ENCODE results near the gene CDH4. TPM values are rescaled to one million over a fixed set of nuclear protein-coding genes. Genes with fewer than 3 reads are reported as not detected.

Gene CDH4
- total and polyA plus RNA-seq, 2 donors (not counting 3 experiments of a cell fraction or from before 2014, with no cell fraction given), result 0.17 to 0.51 TPM

DNA sequence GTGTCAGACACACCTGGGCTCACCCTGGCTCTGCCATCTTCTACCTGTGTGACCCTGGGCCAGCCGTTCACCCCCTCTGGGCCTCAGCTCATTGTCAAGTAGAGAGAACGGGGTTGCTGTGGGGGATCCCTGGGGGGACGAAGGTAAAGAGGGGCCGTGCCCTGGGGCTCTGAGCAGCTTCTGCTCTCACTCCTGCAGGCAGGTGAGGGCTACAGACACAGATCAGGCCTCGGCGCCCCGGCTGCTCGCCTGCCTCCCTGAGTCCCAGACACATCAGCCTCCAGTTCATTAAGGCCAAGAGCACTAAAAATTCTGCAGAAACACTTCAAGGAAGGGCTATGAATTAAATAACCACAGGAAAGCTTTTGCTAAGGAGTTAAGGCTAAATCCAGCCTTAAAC, 394.4 kb downstream of the CDH4 start:
- H4K20me1 ChIP-seq (replicated peaks; ENCODE audit: control insufficient read depth, extremely low read depth, insufficient read depth, low read length), result no peaks in the 10 kb centered on the region
- DNase-seq (ENCODE audit: low read depth, low spot score), result no peak
- ChIA-PET POLR2A (no interaction called here), CTCF (no interaction called here)
- no peak for TF ChIP-seq MYC (IDR thresholded peaks at IDR 0.05; ENCODE audit: low read depth, low read length)
- no peak for TF ChIP-seq GATA2 (IDR thresholded peaks at IDR 0.05; ENCODE audit: insufficient read depth, insufficient read length, low read depth, low read length)
- TF ChIP-seq FOS (IDR thresholded peaks at IDR 0.05; ENCODE audit: borderline replicate concordance, insufficient read depth, low read length), result no peak
- TF ChIP-seq EZH2 (IDR thresholded peaks at IDR 0.05; ENCODE audit: borderline replicate concordance, low read depth, low read length, severe bottlenecking), result no peak
- TF ChIP-seq POLR2AphosphoS5 (IDR thresholded peaks at IDR 0.05; ENCODE audit: insufficient read depth, low read depth, low read length), result no peak
- TF ChIP-seq, protein P1, sequence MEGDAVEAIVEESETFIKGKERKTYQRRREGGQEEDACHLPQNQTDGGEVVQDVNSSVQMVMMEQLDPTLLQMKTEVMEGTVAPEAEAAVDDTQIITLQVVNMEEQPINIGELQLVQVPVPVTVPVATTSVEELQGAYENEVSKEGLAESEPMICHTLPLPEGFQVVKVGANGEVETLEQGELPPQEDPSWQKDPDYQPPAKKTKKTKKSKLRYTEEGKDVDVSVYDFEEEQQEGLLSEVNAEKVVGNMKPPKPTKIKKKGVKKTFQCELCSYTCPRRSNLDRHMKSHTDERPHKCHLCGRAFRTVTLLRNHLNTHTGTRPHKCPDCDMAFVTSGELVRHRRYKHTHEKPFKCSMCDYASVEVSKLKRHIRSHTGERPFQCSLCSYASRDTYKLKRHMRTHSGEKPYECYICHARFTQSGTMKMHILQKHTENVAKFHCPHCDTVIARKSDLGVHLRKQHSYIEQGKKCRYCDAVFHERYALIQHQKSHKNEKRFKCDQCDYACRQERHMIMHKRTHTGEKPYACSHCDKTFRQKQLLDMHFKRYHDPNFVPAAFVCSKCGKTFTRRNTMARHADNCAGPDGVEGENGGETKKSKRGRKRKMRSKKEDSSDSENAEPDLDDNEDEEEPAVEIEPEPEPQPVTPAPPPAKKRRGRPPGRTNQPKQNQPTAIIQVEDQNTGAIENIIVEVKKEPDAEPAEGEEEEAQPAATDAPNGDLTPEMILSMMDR (IDR thresholded peaks at IDR 0.05; ENCODE audit: extremely low read depth in 1 of 2, insufficient read depth in 1 of 2, low read depth in 1 of 2, low read length in 2 of 2), result no peak
- no peak for TF ChIP-seq POLR2A (IDR thresholded peaks at IDR 0.05; ENCODE audit: low read depth, low read length)
- no peak for TF ChIP-seq JUN (IDR thresholded peaks at IDR 0.05; ENCODE audit: borderline replicate concordance, insufficient read depth, insufficient read length, low read depth)
- no peak for TF ChIP-seq MAX (IDR thresholded peaks at IDR 0.05; ENCODE audit: insufficient read depth, insufficient read length)
- no peaks in the 10 kb centered on the region for H3K4me1 ChIP-seq (ENCODE audit: control insufficient read depth, extremely low read depth, insufficient read depth, low read length)
- FAIRE-seq, result no peak
- dilution Hi-C loops (cut with MboI; ENCODE audit: extremely low pct_ligation_motif_present, low sequenced_read_pairs) (no loop called here), intact Hi-C loops (cut with micrococcal nuclease) (no loop called here)
- no peak overlapping the region for H3K27ac ChIP-seq (ENCODE audit: insufficient read depth, low read depth, low read length)
- H3K9ac ChIP-seq (replicated peaks; ENCODE audit: extremely low read depth, insufficient read depth, low read length), result no peak overlapping the region
- H3K9me1 ChIP-seq (replicated peaks; ENCODE audit: control insufficient read depth, extremely low read depth, insufficient read depth, low read length), result no peaks in the 10 kb centered on the region
- no peak overlapping the region for H3K4me2 ChIP-seq (ENCODE audit: insufficient read depth, low read length)
- H3K27me3 ChIP-seq (ENCODE audit: control insufficient read depth in 2 of 2, insufficient read depth in 2 of 2, low read length in 2 of 2), result no peaks in the 10 kb centered on the region
- H3K9me3 ChIP-seq (replicated peaks; ENCODE audit: control insufficient read depth, insufficient read depth, low read length), result peaks cover 8% of the 10 kb centered on the region
- H3K79me2 ChIP-seq (ENCODE audit: control insufficient read depth, insufficient read depth, low read length), result no peaks in the 10 kb centered on the region
- no TSS peak for BruUV-seq (replicated peaks)
- no peaks in the 10 kb centered on the region for H3K36me3 ChIP-seq (ENCODE audit: control insufficient read depth in 2 of 2, extremely low read depth in 1 of 2, insufficient read depth in 2 of 2, low read length in 2 of 2)
- H2AFZ ChIP-seq (ENCODE audit: low read depth, low read length), result no peak overlapping the region
- no peak overlapping the region for H3K4me3 ChIP-seq (replicated peaks in 1 of 3; ENCODE audit: insufficient read depth in 1 of 3, low read depth in 1 of 3, low read length in 3 of 3)

Data from endothelial cell of umbilical vein (primary cell).